IMR-90 (cell line): ENCODE measurements around the gene ASCL3. TPM values are rescaled to one million over a fixed set of nuclear protein-coding genes. Genes with fewer than 3 reads are reported as not detected.

Source experiments
- ATAC-seq: fragments of 200-7000 bp; cut with Tn5 transposase; 2 replicates; pipeline ENCODE4 v1.9.1; 2020; ENCODE audit warnings: low read depth, mild to moderate bottlenecking, moderate library complexity
- BruUV-seq: library from RNA; stranded (reverse); fragments of 400-500 nt; replicated peaks from 2 replicates; lab custom pipeline; 2021; lab: Mats Ljungman, UMichigan
- CTCF ChIA-PET: fragments of 300-600 bp; formaldehyde crosslinking; extraction: SDS; loops from one replicate; lab custom pipeline; 2021; ENCODE audit warnings: antibody characterized with exemption; lab: Yijun Ruan, JAX
- POLR2A ChIA-PET: fragments of 300-600 bp; sonication (Branson Sonifier 250); formaldehyde crosslinking; loops from one replicate; lab custom pipeline; 2022; ENCODE audit warnings: antibody characterized with exemption; ENCODE audit not compliant: unreplicated experiment; lab: Charles Lee
- DNase-seq: peaks from one replicate; pipeline ENCODE4 v3.0.0; 2013
- H2AFZ ChIP-seq: replicated peaks from 2 replicates; pipeline ENCODE3; 2013; ENCODE audit warnings: low read length, mild to moderate bottlenecking; ENCODE audit not compliant: poor library complexity
- H2AK5ac ChIP-seq: 2 replicates; pipeline ENCODE4 v1.6.1; 2013; ENCODE audit warnings: low read depth, low read length, inconsistent platforms
- H2AK9ac ChIP-seq: replicated peaks from 2 replicates; pipeline ENCODE3; 2013; ENCODE audit warnings: mild to moderate bottlenecking, low read depth, low read length, moderate library complexity; ENCODE audit not compliant: poor library complexity
- H2BK120ac ChIP-seq: 2 replicates; pipeline ENCODE4 v1.6.1; 2013; ENCODE audit warnings: low read depth, low read length, inconsistent platforms
- H2BK15ac ChIP-seq: 3 replicates; pipeline ENCODE4 v1.6.1; 2013; ENCODE audit warnings: low read depth, low read length, inconsistent platforms
- H2BK20ac ChIP-seq: 2 replicates; pipeline ENCODE4 v1.6.1; 2013; ENCODE audit warnings: low read depth, mild to moderate bottlenecking, inconsistent platforms, low read length, moderate library complexity
- H2BK5ac ChIP-seq: 2 replicates; pipeline ENCODE4 v1.6.1; 2013; ENCODE audit warnings: mild to moderate bottlenecking, low read depth, low read length, inconsistent platforms; ENCODE audit not compliant: poor library complexity, severe bottlenecking
- H3K14ac ChIP-seq: replicated peaks from 2 replicates; pipeline ENCODE4 v1.6.1; 2013; ENCODE audit warnings: low read depth, low read length, inconsistent platforms
- H3K18ac ChIP-seq: 2 replicates; pipeline ENCODE4 v1.6.1; 2013; ENCODE audit warnings: low read depth, low read length, control low read depth
- H3K23ac ChIP-seq: 2 replicates; pipeline ENCODE4 v1.6.1; 2013; ENCODE audit warnings: low read depth, low read length, inconsistent platforms
- H3K27ac ChIP-seq: 2 replicates; pipeline ENCODE4 v1.5.1; 2013; ENCODE audit warnings: mild to moderate bottlenecking, control low read depth, low read length; ENCODE audit not compliant: insufficient read depth
- H3K27me3 ChIP-seq: 2 replicates; pipeline ENCODE4 v1.6.1; 2013; ENCODE audit warnings: low read length; ENCODE audit not compliant: control insufficient read depth, insufficient read depth
- H3K36me3 ChIP-seq: 2 replicates; pipeline ENCODE4 v1.6.1; 2013; ENCODE audit warnings: low read length, mixed read lengths; ENCODE audit not compliant: control insufficient read depth, insufficient read depth
- H3K4ac ChIP-seq: 2 replicates; pipeline ENCODE4 v1.6.1; 2013; ENCODE audit warnings: low read depth, low read length, inconsistent platforms
- H3K4me1 ChIP-seq: 2 replicates; pipeline ENCODE4 v1.6.1; 2013; ENCODE audit warnings: low read length, mixed read lengths; ENCODE audit not compliant: control insufficient read depth, insufficient read depth
- H3K4me2 ChIP-seq: 2 replicates; pipeline ENCODE4 v1.6.1; 2013; ENCODE audit warnings: low read depth, mild to moderate bottlenecking, control low read depth, low read length, moderate library complexity
- H3K4me3 ChIP-seq: 2 replicates; pipeline ENCODE4 v1.5.1; 2013; ENCODE audit warnings: low read depth, mild to moderate bottlenecking, control low read depth, low read length, moderate library complexity; ENCODE audit not compliant: insufficient read depth
- H3K56ac ChIP-seq: 2 replicates; pipeline ENCODE4 v1.6.1; 2013; ENCODE audit warnings: low read length, inconsistent platforms; ENCODE audit not compliant: insufficient read depth; ENCODE audit errors: extremely low read depth
- H3K79me1 ChIP-seq, 2 experiments: 2 replicates each; pipeline ENCODE4 v1.6.1; 2013; ENCODE audit warnings: low read length in 2 of 2, inconsistent platforms in 1 of 2, low read depth in 1 of 2
- H3K9ac ChIP-seq: 2 replicates; pipeline ENCODE4 v1.6.1; 2013; ENCODE audit warnings: low read depth, low read length, control low read depth
- H3K9me1 ChIP-seq: 2 replicates; pipeline ENCODE4 v1.6.1; 2013; ENCODE audit warnings: low read length, inconsistent platforms; ENCODE audit not compliant: insufficient read depth
- H3K9me3 ChIP-seq: 2 replicates; pipeline ENCODE4 v1.6.1; 2013; ENCODE audit warnings: low read length; ENCODE audit not compliant: control insufficient read depth, insufficient read depth
- H4K20me1 ChIP-seq: 2 replicates; pipeline ENCODE4 v1.6.1; 2013; ENCODE audit warnings: low read length, inconsistent platforms; ENCODE audit not compliant: insufficient read depth
- H4K5ac ChIP-seq: 2 replicates; pipeline ENCODE4 v1.6.1; 2013; ENCODE audit warnings: mild to moderate bottlenecking, low read depth, low read length, control low read depth
- H4K8ac ChIP-seq, 2 experiments: 2 replicates each; pipeline ENCODE4 v1.6.1; 2013; ENCODE audit warnings: low read depth in 2 of 2, low read length in 2 of 2, control low read depth in 1 of 2, inconsistent platforms in 1 of 2
- H4K91ac ChIP-seq: 2 replicates; pipeline ENCODE4 v1.6.1; 2013; ENCODE audit warnings: low read depth, low read length, inconsistent platforms; ENCODE audit not compliant: insufficient read depth
- BHLHE40 ChIP-seq: fragments of 150-350 bp; IDR thresholded peaks from 2 replicates; pipeline ENCODE4 v1.6.1; 2016; ENCODE audit warnings: mild to moderate bottlenecking, low read depth, low read length
- CEBPB ChIP-seq: IDR thresholded peaks from 2 replicates; pipeline ENCODE4 v1.6.1; 2012; ENCODE audit warnings: low read depth, low read length, improper control_type of control experiment
- CHD1 ChIP-seq: IDR thresholded peaks from 2 replicates; pipeline ENCODE4 v1.6.1; 2012; ENCODE audit warnings: low read depth, low read length, improper control_type of control experiment
- FOS ChIP-seq: fragments of 150-350 bp; IDR thresholded peaks from 2 replicates; pipeline ENCODE4 v1.6.1; 2016; ENCODE audit warnings: low read depth, low read length
- MAFK ChIP-seq: IDR thresholded peaks from 2 replicates; pipeline ENCODE4 v1.6.1; 2012; ENCODE audit warnings: low read depth, low read length, improper control_type of control experiment
- MAZ ChIP-seq: IDR thresholded peaks from 2 replicates; pipeline ENCODE4 v1.6.1; 2012; ENCODE audit warnings: low read depth, mild to moderate bottlenecking, low read length, improper control_type of control experiment, moderate library complexity, borderline replicate concordance
- MXI1 ChIP-seq: IDR thresholded peaks from 2 replicates; pipeline ENCODE4 v1.6.1; 2012; ENCODE audit warnings: low read depth, mild to moderate bottlenecking, low read length, moderate library complexity, borderline replicate concordance
- NFE2L2 ChIP-seq: fragments of 150-350 bp; IDR thresholded peaks from 2 replicates; pipeline ENCODE4 v1.6.1; 2016; ENCODE audit warnings: low read depth, mild to moderate bottlenecking, low read length
- POLR2A ChIP-seq: IDR thresholded peaks from 2 replicates; pipeline ENCODE4 v1.6.1; 2012; ENCODE audit warnings: mild to moderate bottlenecking, low read depth, low read length
- RAD21 ChIP-seq: IDR thresholded peaks from 2 replicates; pipeline ENCODE4 v1.6.1; 2012; ENCODE audit warnings: low read length, improper control_type of control experiment
- RCOR1 ChIP-seq: IDR thresholded peaks from 2 replicates; pipeline ENCODE4 v1.6.1; 2012; ENCODE audit warnings: mild to moderate bottlenecking, low read length, improper control_type of control experiment; ENCODE audit not compliant: insufficient replicate concordance
- RFX5 ChIP-seq: IDR thresholded peaks from 2 replicates; pipeline ENCODE4 v1.8.0; 2012; ENCODE audit warnings: low read depth, mild to moderate bottlenecking, low read length, moderate library complexity
- SMC3 ChIP-seq: fragments of 150-350 bp; IDR thresholded peaks from 2 replicates; pipeline ENCODE4 v1.6.1; 2016; ENCODE audit warnings: low read depth, mild to moderate bottlenecking, antibody characterized with exemption, low read length, moderate library complexity
- USF2 ChIP-seq: fragments of 150-350 bp; IDR thresholded peaks from 2 replicates; pipeline ENCODE4 v1.6.1; 2017; ENCODE audit warnings: mild to moderate bottlenecking, antibody characterized with exemption, low read length, low read depth
- WGBS, 2 experiments: methylation state at CpG; one replicate each; pipeline versions ENCODE4 v1.1.5 to v1.1.7; 2013; ENCODE audit warnings: missing lambda C conversion rate in 2 of 2; ENCODE audit not compliant: insufficient read length in 1 of 2; ENCODE audit errors: extremely low coverage in 2 of 2; 5-methylcytosine and 5-hydroxymethylcytosine counted together
- dilution Hi-C: fragments of 300-500 bp; cut with HindIII; formaldehyde crosslinking; loops from one replicate; pipeline ENCODE4 v1.14.3; 2018; ENCODE audit warnings: low sequenced_read_pairs; ENCODE audit not compliant: unreplicated experiment
- in situ Hi-C: fragments of 300-500 bp; cut with MboI; formaldehyde crosslinking; loops from 3 replicates; pipeline ENCODE4 v1.14.3; 2019; ENCODE audit warnings: low sequenced_read_pairs, inconsistent platforms, mixed read lengths
- intact Hi-C: fragments of 100-400 bp; cut with micrococcal nuclease; formaldehyde crosslinking; loops from 2 replicates; pipeline ENCODE4 v1.10.0; 2022
- polyA plus RNA-seq, 3 experiments: library from polyadenylated mRNA; depleted of rRNA; stranded (reverse); fragments of >200 nt; gene quantifications; 2 replicates each; pipeline ENCODE4 v1.2.3, GENCODE V29; 2012; ENCODE audit warnings: low replicate concordance in 1 of 3
- total RNA-seq: library from RNA; depleted of rRNA; stranded (reverse); fragments of >200 nt; gene quantifications from 2 replicates; pipeline ENCODE4 v1.2.3, GENCODE V29; 2012
- TF ChIP-seq, protein P1 (sequence below): conservative IDR thresholded peaks from 2 replicates; pipeline ENCODE4 v1.5.1; 2012; ENCODE audit warnings: mild to moderate bottlenecking, low read depth, low read length, improper control_type of control experiment
- TF ChIP-seq, protein P2 (sequence below): fragments of 150-350 bp; IDR thresholded peaks from 2 replicates; pipeline ENCODE4 v1.6.1; 2016; ENCODE audit warnings: low read depth, mild to moderate bottlenecking, low read length, moderate library complexity, borderline replicate concordance

ASCL3 gene
- total and polyA plus RNA-seq, 2 of the 4 experiments (the other 2 are of a cell fraction), result not detected

DNA sequence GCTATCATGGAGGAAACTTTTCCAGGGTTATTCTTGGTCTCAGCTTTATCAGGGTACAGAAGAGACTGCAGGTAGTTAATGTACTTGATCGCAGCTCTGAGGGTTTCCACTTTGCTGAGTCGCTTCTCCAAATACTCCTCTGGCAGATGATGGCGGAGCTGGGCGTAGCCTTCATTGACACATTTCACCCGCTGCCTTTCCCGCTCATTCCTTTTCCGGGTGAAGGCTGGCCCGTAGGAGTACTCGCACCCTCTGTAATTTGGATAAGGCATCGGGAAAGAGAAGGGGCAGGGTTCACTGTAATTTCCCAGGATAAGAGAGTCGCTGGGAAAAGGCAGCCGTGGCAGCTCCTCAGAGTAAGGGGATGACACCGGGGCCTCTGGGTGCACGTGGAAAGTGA, 5.2 kb downstream of the ASCL3 start:
- Histone ChIP-seq H2AK9ac (no peak overlapping the region), H3K27ac (no peak overlapping the region), H4K91ac (no peak overlapping the region), H4K20me1 (no peaks in the 10 kb centered on the region), H3K56ac (no peak overlapping the region), H4K8ac (no peak overlapping the region), H3K79me1 (no peaks in the 10 kb centered on the region), H3K9me3 (no peaks in the 10 kb centered on the region), H3K27me3 (no peaks in the 10 kb centered on the region), H3K23ac (no peak overlapping the region), H3K36me3 (no peaks in the 10 kb centered on the region), H4K5ac (no peak overlapping the region), H3K4me2 (no peak overlapping the region), H3K4ac (no peak overlapping the region), H3K9ac (no peak overlapping the region), H2BK15ac (no peak overlapping the region), H2AK5ac (no peak overlapping the region), H2BK20ac (no peak overlapping the region), H2BK120ac (no peak overlapping the region), H3K4me3 (no peak overlapping the region), H3K4me1 (peaks cover 8% of the 10 kb centered on the region), H3K9me1 (0 out of 2 replicates have a peak, but pooled peaks cover 5% of the 10 kb centered on the region), H2BK5ac (no peak overlapping the region), H3K18ac (no peak overlapping the region), H3K14ac (no peak overlapping the region), H2AFZ (no peak overlapping the region)
- intact Hi-C loops (no loop called here), dilution Hi-C loops (no loop called here), in situ Hi-C loops (no loop called here)
- no peak for DNase-seq
- 84% methylated on average over 5 of the region's 14 CpGs; no CpG with 5 or more reads in 1 of the 2 experiments for WGBS, 2 experiments
- TF ChIP-seq, protein P1, sequence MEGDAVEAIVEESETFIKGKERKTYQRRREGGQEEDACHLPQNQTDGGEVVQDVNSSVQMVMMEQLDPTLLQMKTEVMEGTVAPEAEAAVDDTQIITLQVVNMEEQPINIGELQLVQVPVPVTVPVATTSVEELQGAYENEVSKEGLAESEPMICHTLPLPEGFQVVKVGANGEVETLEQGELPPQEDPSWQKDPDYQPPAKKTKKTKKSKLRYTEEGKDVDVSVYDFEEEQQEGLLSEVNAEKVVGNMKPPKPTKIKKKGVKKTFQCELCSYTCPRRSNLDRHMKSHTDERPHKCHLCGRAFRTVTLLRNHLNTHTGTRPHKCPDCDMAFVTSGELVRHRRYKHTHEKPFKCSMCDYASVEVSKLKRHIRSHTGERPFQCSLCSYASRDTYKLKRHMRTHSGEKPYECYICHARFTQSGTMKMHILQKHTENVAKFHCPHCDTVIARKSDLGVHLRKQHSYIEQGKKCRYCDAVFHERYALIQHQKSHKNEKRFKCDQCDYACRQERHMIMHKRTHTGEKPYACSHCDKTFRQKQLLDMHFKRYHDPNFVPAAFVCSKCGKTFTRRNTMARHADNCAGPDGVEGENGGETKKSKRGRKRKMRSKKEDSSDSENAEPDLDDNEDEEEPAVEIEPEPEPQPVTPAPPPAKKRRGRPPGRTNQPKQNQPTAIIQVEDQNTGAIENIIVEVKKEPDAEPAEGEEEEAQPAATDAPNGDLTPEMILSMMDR, result no peak
- no peak for TF ChIP-seq RAD21
- TF ChIP-seq CHD1, result no peak
- TF ChIP-seq MAZ, result no peak
- no peak for TF ChIP-seq FOS
- TF ChIP-seq MAFK, result no peak
- TF ChIP-seq NFE2L2, result no peak
- TF ChIP-seq BHLHE40, result no peak
- TF ChIP-seq USF2, result no peak
- TF ChIP-seq POLR2A, result no peak
- no peak for TF ChIP-seq RCOR1
- TF ChIP-seq, protein P2, sequence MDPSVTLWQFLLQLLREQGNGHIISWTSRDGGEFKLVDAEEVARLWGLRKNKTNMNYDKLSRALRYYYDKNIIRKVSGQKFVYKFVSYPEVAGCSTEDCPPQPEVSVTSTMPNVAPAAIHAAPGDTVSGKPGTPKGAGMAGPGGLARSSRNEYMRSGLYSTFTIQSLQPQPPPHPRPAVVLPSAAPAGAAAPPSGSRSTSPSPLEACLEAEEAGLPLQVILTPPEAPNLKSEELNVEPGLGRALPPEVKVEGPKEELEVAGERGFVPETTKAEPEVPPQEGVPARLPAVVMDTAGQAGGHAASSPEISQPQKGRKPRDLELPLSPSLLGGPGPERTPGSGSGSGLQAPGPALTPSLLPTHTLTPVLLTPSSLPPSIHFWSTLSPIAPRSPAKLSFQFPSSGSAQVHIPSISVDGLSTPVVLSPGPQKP, result no peak
- no peak for TF ChIP-seq CEBPB
- TF ChIP-seq RFX5, result no peak
- no peak for TF ChIP-seq SMC3
- TF ChIP-seq MXI1, result no peak
- POLR2A ChIA-PET, result no interaction called here
- ATAC-seq, result no peak
- CTCF ChIA-PET, result no interaction called here
- BruUV-seq, result no TSS peak
